Activated naive CD4-positive, alpha-beta T cell treated with anti-CD3 and anti-CD28 coated beads for 36 hours (primary cell): Measurements from ENCODE around the gene DDRGK1. TPM values are rescaled to one million over a fixed set of nuclear protein-coding genes. Genes with fewer than 3 reads are reported as not detected.
"Not testable (repeated sequence)": the region's sequence is repeated elsewhere in the genome, so short reads cannot be mapped to it uniquely, and the experiment has no call there.

Source experiments
- CTCF ChIA-PET: fragments of 350-600 bp; sonication (Branson Sonifier 250); formaldehyde crosslinking; loops from one replicate; lab custom pipeline; 2021; ENCODE audit warnings: antibody characterized with exemption; lab: Charles Lee
- DNase-seq: peaks from one replicate; pipeline ENCODE4 v3.0.0-alpha.2; 2020
- H3K27ac Mint-ChIP-seq: one replicate; pipeline ENCODE4 v1.8.0; 2021; ENCODE audit warnings: mild to moderate bottlenecking, mixed read lengths
- H3K27me3 Mint-ChIP-seq: one replicate; pipeline ENCODE4 v1.8.0; 2021; ENCODE audit warnings: low read depth, mixed read lengths
- H3K36me3 Mint-ChIP-seq: one replicate; pipeline ENCODE4 v1.8.0; 2021; ENCODE audit warnings: low read depth, mixed read lengths
- H3K4me1 Mint-ChIP-seq: one replicate; pipeline ENCODE4 v1.8.0; 2021; ENCODE audit warnings: low read depth, mixed read lengths
- H3K4me3 Mint-ChIP-seq: one replicate; pipeline ENCODE4 v1.8.0; 2021; ENCODE audit warnings: mild to moderate bottlenecking, moderate library complexity, mixed read lengths
- H3K9me3 Mint-ChIP-seq: one replicate; pipeline ENCODE4 v1.8.0; 2021; ENCODE audit warnings: mixed read lengths
- intact Hi-C: fragments of 100-400 bp; cut with micrococcal nuclease; formaldehyde crosslinking; loops from one replicate; pipeline ENCODE4 v1.15.1; 2023
- total RNA-seq, 2 experiments: library from RNA; stranded (reverse); gene quantifications; one replicate each; pipeline ENCODE4 v1.2.3, GENCODE V29; 2021

Gene DDRGK1
- total RNA-seq, 2 experiments from 2014 or later = 78.2 to 79.5 TPM

DNA sequence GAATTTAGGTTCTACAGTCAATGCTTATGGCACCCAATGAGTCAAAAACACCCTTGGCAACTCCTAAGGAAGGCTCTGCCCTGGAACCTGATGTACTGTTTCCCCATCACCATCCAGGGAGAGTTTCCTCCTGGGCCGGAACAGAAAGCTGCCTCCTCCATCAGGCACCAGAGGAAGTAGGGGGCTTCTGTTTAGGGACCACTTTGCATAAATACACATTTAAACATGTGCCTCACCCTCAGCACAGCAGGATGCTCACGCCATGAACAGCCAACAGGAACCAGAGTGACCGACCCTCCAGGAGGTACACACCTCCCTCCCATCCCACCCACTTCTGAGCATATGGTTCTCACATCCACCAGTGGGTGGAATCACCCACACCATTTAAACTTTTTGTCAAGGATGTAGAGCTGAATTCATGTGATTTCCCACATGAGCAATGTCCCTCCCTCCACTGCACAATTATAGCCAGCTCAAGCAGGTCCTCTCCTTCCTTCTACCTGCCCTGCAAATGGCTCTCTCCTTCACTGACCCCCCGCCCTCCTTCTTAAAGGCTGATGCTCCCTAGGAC lies 14.8 kb downstream of the DDRGK1 start:
- Mint-ChIP-seq H3K4me1 (no peaks in the 10 kb centered on the region), H3K9me3 (no peaks in the 10 kb centered on the region), H3K27me3 (no peaks in the 10 kb centered on the region), H3K27ac (peak overlapping the region; percentile 37), H3K4me3 (no peak overlapping the region), H3K36me3 (peaks cover 19% of the 10 kb centered on the region)
- intact Hi-C loops = no loop called here
- DNase-seq = no peak
- CTCF ChIA-PET = no interaction called here

DNA sequence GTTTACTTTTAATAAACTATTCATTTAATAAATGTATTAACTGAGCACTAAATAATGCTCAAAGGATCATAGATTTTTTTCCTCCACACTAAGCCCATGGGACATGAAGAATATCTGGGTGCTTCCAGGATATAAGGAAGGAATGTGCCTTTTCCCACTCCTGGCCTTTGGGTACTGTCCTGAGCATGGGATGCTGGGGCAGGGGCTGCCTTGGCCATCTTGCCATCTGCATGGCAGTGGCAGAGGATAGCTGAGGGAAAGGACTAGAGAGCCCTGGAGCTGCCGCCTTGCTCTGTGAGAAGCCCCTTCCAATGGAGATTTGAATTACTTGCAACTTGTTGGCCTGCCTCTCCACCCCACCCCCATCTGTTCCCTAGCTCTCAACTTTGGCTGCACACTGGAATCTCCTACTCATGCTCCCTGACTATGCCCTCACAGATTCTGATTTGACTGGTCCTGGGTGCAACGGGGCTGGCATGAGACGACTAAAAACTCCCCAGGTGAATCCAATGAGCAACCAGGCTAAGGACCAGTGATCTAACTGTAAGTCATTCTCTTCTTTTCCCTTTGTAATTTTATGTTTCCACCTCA lies 15.6 kb downstream of the DDRGK1 start:
- H3K27me3 Mint-ChIP-seq = no peaks in the 10 kb centered on the region
- intact Hi-C loops = no loop called here
- no peaks in the 10 kb centered on the region for H3K4me1 Mint-ChIP-seq
- no peaks in the 10 kb centered on the region for H3K9me3 Mint-ChIP-seq
- H3K27ac Mint-ChIP-seq = no peak overlapping the region
- CTCF ChIA-PET = no interaction called here
- no peak for DNase-seq
- H3K36me3 Mint-ChIP-seq = peaks cover 19% of the 10 kb centered on the region
- no peak overlapping the region for H3K4me3 Mint-ChIP-seq

DNA sequence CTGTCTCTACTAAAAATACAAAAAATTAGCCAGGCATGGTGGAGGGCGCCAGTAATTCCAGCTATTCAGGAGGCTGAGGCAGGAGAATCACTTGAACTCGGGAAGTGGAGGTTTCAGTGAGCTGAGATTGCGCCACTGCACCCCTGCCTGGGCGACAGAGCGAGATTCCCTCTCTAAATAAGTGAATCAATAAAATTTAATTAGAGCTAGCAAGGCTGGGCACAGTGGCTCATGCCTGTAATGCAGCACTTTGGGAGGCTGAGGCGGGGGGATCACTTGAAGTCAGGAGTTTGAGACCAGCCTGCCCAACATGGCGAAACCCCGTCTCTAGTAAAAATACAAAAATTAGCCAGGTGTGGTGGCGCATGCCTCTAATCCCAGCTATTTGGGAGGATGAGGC lies 16.6 kb downstream of the DDRGK1 start:
- H3K27ac Mint-ChIP-seq, intact Hi-C loops, H3K4me3 Mint-ChIP-seq, DNase-seq, H3K4me1 Mint-ChIP-seq, H3K27me3 Mint-ChIP-seq, CTCF ChIA-PET, H3K9me3 Mint-ChIP-seq: not testable (repeated sequence)
- H3K36me3 Mint-ChIP-seq = peaks cover 19% of the 10 kb centered on the region

DNA sequence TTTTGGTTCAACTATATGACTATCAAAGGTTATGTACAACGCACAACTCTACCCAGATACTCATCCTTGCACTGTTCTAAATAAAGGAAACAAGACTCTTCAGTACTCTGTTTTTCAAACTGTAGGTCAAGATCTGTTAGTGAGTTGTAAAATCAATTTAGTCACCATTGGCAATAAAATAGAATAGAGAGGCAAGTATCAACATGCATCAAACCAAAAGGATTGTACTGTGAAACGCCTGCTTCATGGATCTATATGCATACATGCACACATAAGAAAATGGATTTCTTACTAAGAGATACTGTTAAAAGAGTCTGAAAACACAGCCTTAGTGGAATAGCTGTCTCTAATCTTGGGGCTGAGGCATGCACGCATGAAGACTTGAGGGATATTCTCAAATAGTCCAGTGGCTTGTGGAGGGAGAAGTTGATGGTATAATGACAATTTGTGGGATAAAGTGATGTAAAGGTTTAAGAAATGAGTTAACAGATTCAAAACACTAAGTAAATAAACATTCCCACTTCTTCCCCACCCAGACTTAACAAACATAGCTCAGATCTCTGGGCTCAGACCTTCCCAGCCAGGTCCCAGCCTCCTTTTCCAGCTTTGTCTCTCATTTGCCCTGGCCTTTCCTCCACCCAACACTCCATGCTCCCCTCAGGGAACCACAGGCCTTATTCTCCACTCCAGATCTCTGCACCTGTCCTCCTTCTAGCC lies 20.4 kb downstream of the DDRGK1 start:
- H3K4me1 Mint-ChIP-seq = no peaks in the 10 kb centered on the region
- no peak overlapping the region for H3K27ac Mint-ChIP-seq
- H3K4me3 Mint-ChIP-seq = no peak overlapping the region
- H3K36me3 Mint-ChIP-seq = peaks cover 3% of the 10 kb centered on the region
- H3K9me3 Mint-ChIP-seq = no peaks in the 10 kb centered on the region
- H3K27me3 Mint-ChIP-seq = no peaks in the 10 kb centered on the region
- CTCF ChIA-PET = interaction anchor here (0.7 to 1.2 kb wide), 2 partner anchors 9 to 130 kb away, joined by 3 read pairs; no protein-coding TSS in a partner anchor
- intact Hi-C loops = no loop called here
- DNase-seq = no peak

DNA sequence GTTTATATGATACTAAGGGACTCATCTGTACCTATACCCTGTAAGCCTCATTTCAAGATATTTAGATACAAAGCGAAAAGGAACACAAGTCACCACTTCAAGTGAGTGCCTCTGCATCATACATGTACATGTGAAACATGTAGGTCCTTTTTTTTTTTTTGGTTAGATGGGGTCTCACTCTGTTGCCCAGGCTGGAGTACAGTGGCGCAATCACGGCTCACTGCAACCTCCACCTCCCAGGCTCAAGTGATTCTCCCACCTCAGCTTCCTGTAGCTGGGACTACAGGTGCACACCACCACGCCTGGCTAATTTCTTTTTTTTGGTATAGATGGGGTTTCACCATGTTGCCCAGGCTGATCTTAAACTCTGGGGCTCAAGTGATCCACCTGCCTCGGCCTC lies 22.1 kb downstream of the DDRGK1 start:
- H3K4me1 Mint-ChIP-seq, CTCF ChIA-PET, H3K36me3 Mint-ChIP-seq, DNase-seq, H3K27me3 Mint-ChIP-seq, H3K9me3 Mint-ChIP-seq, H3K27ac Mint-ChIP-seq, H3K4me3 Mint-ChIP-seq, intact Hi-C loops: not testable (repeated sequence)

DNA sequence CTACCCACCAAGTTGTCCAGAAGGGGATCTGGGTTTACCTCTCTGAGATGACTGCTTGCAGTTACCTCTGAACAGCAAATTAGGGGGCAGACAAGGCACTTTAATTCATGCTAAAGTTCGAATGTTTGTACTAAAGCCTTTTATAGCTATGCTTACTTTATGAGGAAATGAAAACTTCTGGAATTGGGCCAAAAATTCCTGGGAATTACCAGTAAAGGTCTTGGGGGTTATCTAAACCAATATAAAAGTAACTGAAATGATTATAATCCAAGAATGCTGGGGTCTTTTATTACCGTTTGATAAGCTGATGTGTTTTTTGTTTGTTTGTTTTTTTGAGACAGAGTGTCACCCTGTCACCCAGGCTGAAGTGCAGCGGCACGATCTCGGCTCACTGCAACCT lies 23.2 kb downstream of the DDRGK1 start:
- Mint-ChIP-seq H3K36me3 (peaks cover 1% of the 10 kb centered on the region), H3K27ac (no peak overlapping the region), H3K4me1 (no peaks in the 10 kb centered on the region), H3K9me3 (no peaks in the 10 kb centered on the region), H3K27me3 (no peaks in the 10 kb centered on the region), H3K4me3 (no peak overlapping the region)
- no peak for DNase-seq
- intact Hi-C loops = no loop called here
- CTCF ChIA-PET = interaction anchor here (0.6 kb wide), 1 partner anchor 1776 kb away, joined by 3 read pairs; no protein-coding TSS in a partner anchor

DNA sequence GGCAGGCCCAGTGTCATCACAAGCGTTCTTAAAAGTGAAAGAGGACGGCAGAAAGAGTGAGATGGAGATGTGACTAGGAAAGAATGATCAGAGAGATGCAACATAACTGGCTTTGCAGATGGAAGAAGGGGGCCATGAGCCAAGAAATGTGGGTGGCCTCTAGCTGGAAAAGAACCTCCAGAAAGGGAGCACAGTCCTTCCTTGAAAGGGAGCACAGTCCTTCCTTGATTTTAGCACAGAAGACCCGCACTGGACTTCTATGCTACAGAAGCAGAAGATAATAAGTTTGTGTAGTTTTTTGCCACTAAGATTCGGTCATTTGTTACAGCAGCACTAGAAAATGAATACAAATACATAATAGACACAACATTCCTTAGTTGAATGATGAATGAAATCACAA lies 24.2 kb downstream of the DDRGK1 start:
- CTCF ChIA-PET = no interaction called here
- H3K4me3 Mint-ChIP-seq = no peak overlapping the region
- DNase-seq = no peak
- no peak overlapping the region for H3K27ac Mint-ChIP-seq
- H3K9me3 Mint-ChIP-seq = no peaks in the 10 kb centered on the region
- no peaks in the 10 kb centered on the region for H3K36me3 Mint-ChIP-seq
- no peaks in the 10 kb centered on the region for H3K27me3 Mint-ChIP-seq
- intact Hi-C loops = no loop called here
- H3K4me1 Mint-ChIP-seq = no peaks in the 10 kb centered on the region

DNA sequence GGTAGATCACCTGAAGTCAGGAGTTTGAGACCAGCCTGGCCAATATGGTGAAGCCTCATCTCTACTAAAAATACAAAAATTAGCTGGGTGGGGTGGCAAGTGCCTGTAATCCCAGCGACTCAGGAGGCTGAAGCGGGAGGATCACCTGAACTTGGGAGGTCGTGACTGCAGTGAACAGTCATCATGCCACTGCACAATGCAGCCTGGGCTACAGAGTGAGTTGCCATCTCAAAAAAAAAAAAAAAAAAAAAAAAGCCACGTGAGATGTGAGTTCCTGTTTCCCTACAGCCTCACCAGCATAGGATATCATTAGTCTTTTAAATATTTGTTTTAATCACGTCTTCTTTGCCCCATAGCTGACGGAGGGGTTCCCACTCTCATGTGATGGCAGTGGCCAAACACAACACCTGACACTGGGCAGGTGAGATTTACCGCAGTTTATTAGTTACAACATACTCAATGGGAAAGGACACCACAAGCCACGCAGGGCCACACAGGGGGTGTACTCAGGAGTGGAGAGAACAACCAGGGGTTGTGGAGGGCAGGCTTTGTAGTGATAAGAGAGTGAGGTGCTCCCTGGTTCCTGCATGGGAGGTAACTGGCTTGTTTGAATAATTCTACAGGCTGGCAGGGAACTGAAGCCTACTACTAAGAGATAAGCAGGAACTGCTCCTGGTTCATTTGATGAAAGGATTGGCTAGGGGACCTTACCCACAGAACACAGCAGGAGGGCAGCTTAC lies 26.6 kb downstream of the DDRGK1 start:
- intact Hi-C loops = no loop called here
- no peak for DNase-seq
- Mint-ChIP-seq H3K27ac (no peak overlapping the region), H3K36me3 (no peaks in the 10 kb centered on the region), H3K4me1 (peaks cover 7% of the 10 kb centered on the region), H3K4me3 (no peak overlapping the region), H3K9me3 (no peaks in the 10 kb centered on the region), H3K27me3 (peaks cover 9% of the 10 kb centered on the region)
- CTCF ChIA-PET = no interaction called here

DNA sequence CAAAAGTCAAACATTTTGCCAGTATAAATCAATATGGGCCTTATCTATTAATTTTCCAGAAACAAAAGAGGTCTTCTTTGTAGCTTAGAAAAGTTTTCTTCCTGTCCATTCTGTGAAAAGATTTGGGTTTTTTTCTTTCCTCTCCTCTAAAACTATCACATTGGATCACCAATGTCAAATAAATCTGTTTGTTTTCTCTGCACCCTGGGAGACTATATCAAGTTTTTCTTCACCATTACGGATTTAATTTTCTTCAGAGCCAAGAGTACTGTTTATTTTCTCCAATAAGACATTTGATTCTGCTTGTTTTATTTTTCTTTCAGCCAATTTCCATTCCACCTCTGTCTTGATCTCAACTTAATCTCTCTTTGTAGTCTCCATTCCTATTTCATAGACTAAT lies 29.2 kb downstream of the DDRGK1 start:
- intact Hi-C loops = no loop called here
- Mint-ChIP-seq H3K36me3 (no peaks in the 10 kb centered on the region), H3K27ac (no peak overlapping the region), H3K27me3 (peaks cover 9% of the 10 kb centered on the region), H3K9me3 (no peaks in the 10 kb centered on the region), H3K4me1 (peaks cover 12% of the 10 kb centered on the region), H3K4me3 (no peak overlapping the region)
- CTCF ChIA-PET = interaction anchor here (0.9 kb wide), 1 partner anchor 9 kb away, joined by 3 read pairs; no protein-coding TSS in a partner anchor
- DNase-seq = no peak

DNA sequence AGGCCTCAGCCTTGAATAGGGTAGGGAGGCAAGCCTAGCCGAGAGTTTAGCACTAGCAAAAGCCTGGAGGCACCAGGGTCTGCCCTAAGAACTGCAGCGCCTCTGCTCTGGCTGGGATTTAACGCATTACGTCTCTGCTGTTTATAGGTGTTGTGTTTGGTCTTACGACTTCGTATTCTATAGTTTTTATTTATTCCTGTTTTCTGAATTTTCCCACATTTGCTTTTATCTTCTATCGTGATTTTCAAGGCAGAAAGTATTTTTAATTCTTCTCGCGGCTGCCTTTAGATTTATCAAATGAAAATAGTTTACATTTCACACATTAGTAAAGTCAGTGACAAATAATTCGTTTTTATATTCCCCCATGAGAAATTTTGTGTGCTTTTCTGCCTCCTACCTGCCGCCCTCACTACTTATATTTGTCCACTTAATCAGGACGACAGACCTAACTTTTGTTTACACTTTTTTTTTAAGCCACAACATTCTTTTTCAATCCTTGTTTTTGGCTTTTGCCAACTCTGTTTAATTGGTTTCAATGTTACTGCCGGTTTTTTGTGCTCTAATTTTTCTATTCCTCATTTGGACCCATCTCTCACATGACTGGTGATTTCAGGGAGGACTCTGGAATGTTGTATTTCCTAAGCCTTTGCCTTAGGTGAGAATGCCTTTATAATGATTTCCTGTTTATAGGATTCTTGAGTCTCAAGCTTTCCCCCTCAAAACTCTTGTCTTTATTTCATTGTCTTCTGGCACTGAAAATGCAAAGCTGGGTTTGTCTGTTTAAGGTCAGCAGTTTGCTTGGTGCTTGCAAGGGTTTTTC lies 29.8 kb downstream of the DDRGK1 start:
- H3K4me3 Mint-ChIP-seq = peak overlapping the region; percentile 83
- no peak overlapping the region for H3K27ac Mint-ChIP-seq
- H3K9me3 Mint-ChIP-seq = no peaks in the 10 kb centered on the region
- CTCF ChIA-PET = interaction anchor here (0.9 kb wide), 1 partner anchor 10 kb away, joined by 3 read pairs; no protein-coding TSS in a partner anchor
- DNase-seq = no peak
- H3K36me3 Mint-ChIP-seq = no peaks in the 10 kb centered on the region
- peaks cover 12% of the 10 kb centered on the region for H3K4me1 Mint-ChIP-seq
- H3K27me3 Mint-ChIP-seq = peaks cover 9% of the 10 kb centered on the region
- intact Hi-C loops = loop anchor here (1.0 to 5.0 kb wide), 2 partner anchors 30 to 57 kb away; partner anchors contain the start of gene DDRGK1

DNA sequence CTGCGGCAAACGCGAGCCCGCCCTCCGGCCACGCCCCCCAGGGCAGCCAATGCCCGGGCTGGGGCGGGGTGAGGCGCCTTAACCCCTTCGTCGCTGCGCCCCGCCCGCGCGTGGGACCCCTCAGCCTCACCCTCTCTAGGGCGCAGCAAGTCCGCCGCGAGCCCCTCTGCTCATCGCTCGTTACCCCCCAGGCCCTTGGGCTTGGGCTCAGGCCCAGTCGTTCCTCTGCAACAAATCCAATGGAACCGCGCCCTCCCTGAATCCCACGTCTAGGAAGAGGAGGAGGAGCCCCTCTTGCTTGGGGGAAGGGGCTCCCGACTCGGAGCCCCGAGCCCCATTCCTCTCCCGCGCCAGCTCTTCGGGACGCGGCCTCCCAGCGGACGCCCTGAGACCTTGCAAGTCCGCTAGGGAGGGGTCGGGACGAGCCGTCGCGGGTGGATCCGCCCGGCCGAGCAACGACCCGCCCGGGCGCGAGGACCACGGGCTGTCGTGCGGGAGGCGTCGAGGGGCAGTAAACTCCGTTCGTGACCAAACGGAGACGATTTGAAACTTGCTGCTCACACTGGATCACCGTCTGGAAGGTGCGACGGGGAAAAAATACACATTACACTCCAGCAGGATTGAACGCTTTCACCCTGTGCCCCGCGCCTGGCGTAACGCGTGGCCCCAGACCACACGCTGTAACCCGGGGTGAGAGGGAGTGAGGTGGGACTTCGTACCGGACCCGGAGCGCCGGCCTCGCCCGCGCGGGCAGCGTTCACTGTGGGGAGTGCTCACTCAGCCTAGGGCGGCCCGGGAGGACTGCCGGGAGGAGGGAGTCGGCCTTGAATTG lies 30.7 kb downstream of the DDRGK1 start:
- intact Hi-C loops = loop anchor here (1.0 to 5.0 kb wide), 3 partner anchors 17 to 57 kb away; partner anchors contain the start of gene DDRGK1
- CTCF ChIA-PET = interaction anchor here (0.5 to 0.7 kb wide), 2 partner anchors 55 to 120 kb away, joined by 3 read pairs; no protein-coding TSS in a partner anchor
- DNase-seq = peak; percentile 89
- Mint-ChIP-seq H3K4me3 (peak overlapping the region; percentile 83), H3K4me1 (peaks cover 12% of the 10 kb centered on the region), H3K36me3 (no peaks in the 10 kb centered on the region), H3K27ac (no peak overlapping the region), H3K9me3 (no peaks in the 10 kb centered on the region), H3K27me3 (peaks cover 11% of the 10 kb centered on the region)
